Measurements from ENCODE around the gene CCL21.

- TF ChIP-seq EZH2 (conservative IDR thresholded peaks at IDR 0.05; ENCODE audit: low read depth, low read length) (no peak), ZNF772 (CRISPR knock-in tag; IDR thresholded peaks at IDR 0.05) (no peak), HINFP (CRISPR knock-in tag; IDR thresholded peaks at IDR 0.05; ENCODE audit: low read depth) (no peak), CTCF (CRISPR knock-in tag; IDR thresholded peaks at IDR 0.05) (no peak), ZMYM4 (CRISPR knock-in tag; IDR thresholded peaks at IDR 0.05) (no peak)
Observed at GRCh38 chr9:34663303-34663605, 46.7 kb downstream of the CCL21 start.
